ENCODE results near the gene ALDH7A1. TPM values are rescaled to one million over a fixed set of nuclear protein-coding genes. Genes with fewer than 3 reads are reported as not detected.

Gene ALDH7A1
- total RNA-seq, 1 donor from 2014 or later, result 26.7 TPM

DNA sequence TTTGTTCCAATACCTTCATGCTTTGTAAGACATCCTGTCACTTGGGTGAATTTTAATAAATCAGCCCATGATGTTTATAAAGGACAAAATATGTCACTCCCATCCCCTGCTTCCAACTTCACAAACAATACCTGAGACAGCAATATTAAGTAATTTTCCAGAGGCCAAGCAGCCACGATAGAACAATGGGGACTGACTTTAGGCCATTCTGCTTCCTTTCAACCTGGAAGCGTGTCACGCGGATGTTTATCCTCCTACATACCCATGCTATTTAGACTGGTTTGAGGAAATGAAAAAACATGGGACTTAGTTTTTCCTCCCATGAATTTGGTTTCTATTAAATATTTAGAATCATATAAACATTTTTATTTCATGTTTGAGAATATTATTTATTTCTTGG lies 88.9 kb downstream of the ALDH7A1 start:
- DNase-seq, result peak; percentile 18

GRCh38 chr5:126503602-126504104 lies 91.4 kb downstream of the ALDH7A1 start:
- peak; percentile 27 for DNase-seq

DNA sequence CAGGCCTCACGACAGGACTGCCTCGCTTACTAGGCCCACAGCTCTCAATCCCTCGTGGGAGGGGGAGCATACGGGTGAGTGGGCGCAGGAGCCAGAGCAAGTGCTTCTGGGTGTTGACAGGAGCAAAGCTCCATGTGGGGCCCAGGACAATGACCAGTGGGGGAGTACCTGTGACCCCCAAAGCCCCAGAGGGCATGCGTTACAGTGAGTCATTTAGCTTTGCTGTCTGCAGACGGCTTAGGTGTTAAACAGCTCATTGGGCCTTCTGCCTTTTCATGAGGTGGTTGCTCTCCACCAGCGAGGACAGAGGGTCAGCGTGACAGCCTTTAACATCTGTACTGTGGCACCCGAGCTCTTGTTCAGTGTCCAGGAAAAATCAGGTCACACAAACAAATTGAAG lies 93.6 kb downstream of the ALDH7A1 start:
- DNase-seq, result no peak

DNA sequence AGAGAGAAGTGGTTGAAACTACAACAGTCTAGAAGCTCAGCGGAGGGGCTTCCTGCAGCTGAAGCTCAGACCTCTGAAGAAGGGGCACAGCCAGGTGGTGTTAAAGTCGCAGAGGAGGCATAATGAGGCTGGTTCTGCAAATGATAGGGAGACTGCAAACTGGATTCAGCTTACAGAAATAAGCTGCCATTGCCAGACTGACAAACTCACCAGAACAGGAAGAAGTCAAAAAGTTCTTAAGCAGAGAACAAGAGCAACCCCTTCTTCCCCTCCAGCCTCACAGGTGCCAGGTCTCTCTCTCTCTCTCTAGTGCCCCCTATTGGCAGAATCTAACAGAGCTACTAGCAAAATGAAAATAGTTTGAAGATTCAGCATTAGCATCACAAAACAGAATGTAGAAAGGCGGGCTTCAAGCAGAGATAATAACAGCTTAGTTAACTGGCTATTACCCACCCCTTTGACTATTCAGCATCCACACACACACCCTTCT lies 95.1 kb downstream of the ALDH7A1 start:
- peak; percentile 36 for DNase-seq

- no peak for DNase-seq
Measured at GRCh38 chr5:126499278-126499677, 95.7 kb downstream of the ALDH7A1 start.

DNA sequence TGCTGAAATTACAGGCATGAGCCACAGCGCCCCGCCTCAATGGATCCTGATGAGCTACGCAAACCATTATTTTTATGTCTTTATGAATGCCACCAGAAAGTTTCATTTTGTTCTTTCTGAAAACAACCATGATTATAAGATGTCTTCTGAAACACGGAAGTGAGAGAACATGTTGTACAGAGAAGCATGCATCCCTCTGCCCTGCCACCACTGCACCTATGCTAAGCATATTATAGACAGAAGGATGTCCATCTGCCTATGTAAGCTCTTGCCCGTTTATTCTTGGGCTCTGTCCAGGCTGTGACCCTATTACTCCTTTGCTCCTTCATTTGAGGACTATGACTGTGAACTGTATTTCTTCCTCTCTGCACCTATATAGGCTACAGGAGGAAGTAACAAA lies 97.5 kb downstream of the ALDH7A1 start:
- no peak for DNase-seq

DNA sequence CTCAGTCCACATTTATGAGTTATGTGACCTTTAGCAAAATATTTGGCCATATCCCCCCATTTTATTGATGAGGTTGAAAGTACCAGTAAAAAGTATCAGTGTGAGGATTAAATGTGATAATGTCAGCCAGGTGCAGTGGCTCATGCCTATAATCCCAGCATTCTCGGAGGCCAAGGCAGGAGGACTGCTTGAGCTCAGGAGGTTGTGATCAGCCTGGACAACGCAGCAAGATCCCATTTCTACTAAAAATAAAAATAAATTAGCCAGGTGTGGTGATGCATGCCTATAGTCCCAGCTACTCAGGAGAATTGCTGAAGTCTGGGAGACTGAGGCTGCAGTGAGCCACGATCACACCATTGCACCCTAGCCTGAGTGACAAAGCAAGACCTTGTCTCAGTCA lies 100.6 kb downstream of the ALDH7A1 start:
- DNase-seq, result no peak

DNA sequence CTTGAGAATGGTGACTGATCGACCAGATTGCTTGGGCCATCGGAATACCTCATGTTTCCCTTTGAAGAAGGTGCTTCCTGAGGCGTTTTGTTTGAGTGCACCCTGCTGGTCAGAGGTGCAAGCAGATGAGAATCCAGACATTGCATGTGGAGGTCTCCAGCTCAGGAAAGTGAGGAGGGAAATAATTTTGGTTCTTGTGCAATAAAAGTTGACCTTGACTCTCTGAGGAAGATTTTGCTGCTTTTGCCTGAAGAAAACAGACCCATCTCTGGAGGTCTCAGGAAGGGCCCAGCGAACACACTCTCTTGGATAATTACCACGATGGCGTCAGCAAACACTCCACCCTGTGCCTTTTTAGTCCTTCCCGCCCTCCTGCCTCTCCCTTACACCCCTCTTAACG lies 102.1 kb downstream of the ALDH7A1 start:
- DNase-seq, result peak; percentile 16

GRCh38 chr5:126490167-126490940 lies 104.7 kb downstream of the ALDH7A1 start:
- DNase-seq, result no peak

GRCh38 chr5:126488443-126489065 lies 106.5 kb downstream of the ALDH7A1 start:
- DNase-seq, result no peak

- no peak for DNase-seq
Measured at GRCh38 chr5:126487596-126487995, 107.4 kb downstream of the ALDH7A1 start.

DNA sequence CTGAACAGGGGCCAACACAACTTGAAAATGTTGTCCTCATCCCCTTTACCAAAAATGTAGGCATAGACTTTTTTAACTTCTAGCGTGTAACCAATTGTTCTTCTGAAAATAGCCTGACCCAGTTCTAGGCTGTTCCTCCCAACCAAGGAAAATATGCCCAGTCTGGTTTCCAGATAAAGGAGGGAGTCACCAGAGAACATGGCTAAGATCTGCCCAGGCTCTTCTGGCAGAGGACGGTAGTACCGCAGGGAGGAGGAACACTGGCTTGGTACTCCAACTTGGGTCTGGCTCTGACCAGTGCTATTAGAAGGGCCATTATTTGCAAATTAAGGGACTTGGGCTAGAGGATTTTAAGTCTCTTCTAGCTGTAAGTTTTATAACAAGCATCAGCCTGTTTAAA lies 108.7 kb downstream of the ALDH7A1 start:
- no peak for DNase-seq

DNA sequence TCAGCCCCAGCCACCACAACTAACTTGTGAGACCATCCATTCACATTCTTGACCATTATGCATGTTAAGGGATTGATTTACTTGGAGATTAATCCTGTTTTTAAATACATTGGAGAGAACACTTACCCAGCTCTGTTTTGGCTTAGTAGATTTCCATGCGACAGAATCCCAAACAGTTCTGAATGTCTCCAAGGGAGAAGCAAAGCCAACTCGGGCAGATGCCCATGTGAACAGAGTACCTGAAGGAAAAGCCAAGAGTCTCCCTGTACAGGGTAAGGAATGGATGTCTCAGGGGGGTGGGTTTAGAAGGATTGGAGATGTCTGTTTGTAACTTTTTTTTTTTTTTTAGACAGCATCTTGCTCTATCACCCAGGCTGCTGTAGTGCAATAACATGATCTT lies 110.8 kb downstream of the ALDH7A1 start:
- DNase-seq, result no peak

GRCh38 chr5:126483156-126483555 lies 111.9 kb downstream of the ALDH7A1 start:
- DNase-seq, result no peak

GRCh38 chr5:126482591-126482990 lies 112.4 kb downstream of the ALDH7A1 start:
- no peak for DNase-seq

- no peak for DNase-seq
Measured at GRCh38 chr5:126481243-126481642, 113.8 kb downstream of the ALDH7A1 start.

Other genes with a start within 250 kb of the ALDH7A1 start
- 7.3 and 13.9 TPM in 2 replicates for gene GRAMD2B, start 171.8 kb downstream of the ALDH7A1 start, total RNA-seq
- 60.7 and 67.4 TPM in 2 replicates for gene PHAX, start 5.7 kb upstream of the ALDH7A1 start, total RNA-seq
- 43.1 and 116 TPM in 2 replicates for gene LMNB1, start 181.9 kb upstream of the ALDH7A1 start, total RNA-seq

Measured in dermis blood vessel endothelial cell (primary cell).